HG03378 (cell line): Measurements from ENCODE around the gene NTN1.

Experiments used
- ATAC-seq: cut with Tn5 transposase; IDR thresholded peaks from one replicate; pipeline ENCODE4 v1.9.1; 2021; ENCODE audit warnings: mild to moderate bottlenecking, moderate library complexity; ENCODE audit not compliant: unreplicated experiment

Gene NTN1

DNA sequence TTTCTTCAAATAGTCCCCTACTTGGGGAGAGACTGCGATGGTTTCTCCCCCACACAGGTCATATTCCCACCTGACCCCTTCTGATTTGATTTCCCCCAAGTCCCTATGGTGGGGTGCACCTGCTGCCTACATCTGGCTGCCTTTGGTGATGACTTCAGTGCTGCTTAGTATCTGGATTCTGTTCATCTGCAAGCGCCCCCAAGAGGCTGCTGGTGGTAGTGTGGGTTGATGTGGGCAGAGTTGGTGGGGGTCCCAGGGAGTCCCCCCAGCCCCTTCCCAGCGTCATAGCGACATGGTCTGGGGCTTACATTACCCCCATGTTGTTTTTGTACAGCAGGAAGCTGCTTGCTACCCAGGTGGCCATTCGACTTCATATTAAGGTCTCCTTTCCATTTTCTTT is 99.2 kb downstream of the NTN1 start:
- ATAC-seq = no peak

DNA sequence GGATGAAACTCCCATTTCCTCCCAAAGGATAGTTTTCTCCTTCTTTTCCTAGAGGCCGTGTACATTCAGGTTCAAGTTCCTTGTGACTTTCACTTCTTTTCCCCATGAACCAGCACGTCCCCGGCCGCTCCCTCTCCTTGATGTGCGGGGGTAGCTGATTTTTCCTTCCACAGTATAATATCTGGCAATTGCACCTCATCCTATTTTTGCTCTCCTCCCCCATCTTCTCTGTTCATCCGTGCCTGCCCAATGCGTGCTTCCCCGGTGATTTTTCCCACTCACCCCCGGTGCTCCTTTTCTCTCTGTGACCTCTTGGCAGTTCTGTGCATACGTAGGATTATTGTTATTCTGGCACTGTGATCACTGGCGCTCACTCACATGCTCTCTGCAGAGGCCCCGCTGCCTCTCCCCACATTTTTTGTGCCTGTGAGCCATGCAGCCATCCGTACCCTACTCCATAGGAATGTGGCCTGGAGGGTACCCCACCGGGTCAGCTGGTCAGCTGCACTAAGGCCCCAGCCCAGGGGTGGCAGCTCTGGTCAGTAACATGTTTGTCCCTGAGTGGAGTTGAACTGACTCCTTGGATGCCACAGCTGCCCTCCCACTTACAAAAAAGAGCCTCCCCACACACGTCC is 100.0 kb downstream of the NTN1 start:
- no peak for ATAC-seq

DNA sequence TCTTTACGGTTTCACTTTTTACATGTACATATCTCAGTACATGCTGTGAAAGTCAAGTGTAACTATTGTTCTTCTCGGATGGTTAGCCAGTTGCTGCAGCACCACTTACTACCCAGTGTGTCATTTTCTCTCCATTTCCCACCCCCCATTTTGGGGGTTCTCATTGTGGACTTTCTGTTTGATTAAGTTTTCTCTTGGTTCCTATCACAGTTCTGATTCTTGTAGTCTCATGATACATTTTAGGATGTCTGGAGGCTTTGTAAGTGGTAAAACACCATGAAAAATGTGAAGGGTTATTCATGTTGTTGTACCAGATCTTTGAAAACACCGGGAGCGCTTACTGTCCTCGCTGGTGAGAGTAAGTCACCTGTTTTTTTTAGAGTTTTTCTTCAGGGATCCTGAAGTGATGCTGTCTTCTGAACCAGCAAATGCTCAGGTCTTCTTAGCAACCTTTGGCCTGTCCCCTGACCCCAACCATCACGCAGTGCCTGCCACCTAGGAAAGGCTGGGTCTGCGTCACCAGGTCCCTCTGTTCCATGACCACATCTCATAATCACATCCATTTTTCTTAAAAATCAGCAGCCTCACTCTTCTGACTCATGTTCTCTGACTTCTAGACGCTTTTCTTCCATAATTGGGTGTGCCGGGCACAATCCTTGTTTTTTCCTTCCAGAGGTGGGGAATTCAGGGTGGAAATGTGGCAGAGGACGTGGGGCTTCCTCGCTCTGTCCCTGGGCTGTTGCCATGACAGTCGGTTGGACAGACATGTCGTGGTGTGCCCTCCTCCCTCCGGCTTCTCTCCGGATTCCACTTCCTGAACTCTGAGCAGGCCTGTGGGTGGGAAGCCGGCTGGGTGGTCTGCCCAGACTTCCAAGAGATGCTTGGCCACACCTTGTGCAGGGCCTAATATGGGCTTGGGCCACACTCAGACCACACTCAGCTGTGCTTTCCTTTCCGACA is 102.6 kb downstream of the NTN1 start:
- ATAC-seq = no peak

DNA sequence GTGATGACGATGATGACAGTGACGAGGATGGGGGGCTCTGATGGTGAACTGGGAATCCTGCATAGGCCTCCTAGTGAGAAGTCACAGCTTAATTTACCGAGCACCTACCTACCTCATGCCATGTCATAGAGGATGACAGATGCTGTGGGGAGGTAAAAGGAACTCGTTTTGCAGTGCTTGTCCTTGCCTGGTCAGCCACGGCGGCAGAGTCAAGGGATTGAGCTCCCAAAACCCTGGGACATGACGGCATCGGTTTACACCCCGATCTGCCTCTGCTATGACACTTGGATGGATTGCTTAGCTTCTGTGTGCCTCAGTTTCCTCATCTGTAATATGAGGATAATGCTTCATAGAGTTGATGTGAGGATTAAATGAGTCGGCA is 103.2 kb downstream of the NTN1 start:
- ATAC-seq = no peak

DNA sequence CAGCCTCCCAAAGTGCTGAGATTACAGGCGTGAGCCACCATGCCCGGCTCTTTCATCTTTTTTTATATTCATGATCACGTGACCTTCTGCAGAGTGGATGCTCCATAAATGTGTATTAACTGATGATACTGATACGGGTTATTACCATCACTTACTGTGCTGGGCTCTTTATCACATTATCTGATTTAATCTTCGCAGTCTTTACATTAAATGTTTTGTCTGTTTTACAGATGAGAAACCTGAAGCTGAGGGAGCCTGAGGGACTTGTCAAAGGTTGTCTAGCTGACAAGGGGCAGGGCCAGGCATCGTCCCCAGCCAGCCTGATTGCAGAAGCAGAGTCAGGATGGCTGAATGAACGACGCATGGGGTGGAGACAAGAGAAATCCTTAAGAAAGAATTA is 104.4 kb downstream of the NTN1 start:
- ATAC-seq = no peak

DNA sequence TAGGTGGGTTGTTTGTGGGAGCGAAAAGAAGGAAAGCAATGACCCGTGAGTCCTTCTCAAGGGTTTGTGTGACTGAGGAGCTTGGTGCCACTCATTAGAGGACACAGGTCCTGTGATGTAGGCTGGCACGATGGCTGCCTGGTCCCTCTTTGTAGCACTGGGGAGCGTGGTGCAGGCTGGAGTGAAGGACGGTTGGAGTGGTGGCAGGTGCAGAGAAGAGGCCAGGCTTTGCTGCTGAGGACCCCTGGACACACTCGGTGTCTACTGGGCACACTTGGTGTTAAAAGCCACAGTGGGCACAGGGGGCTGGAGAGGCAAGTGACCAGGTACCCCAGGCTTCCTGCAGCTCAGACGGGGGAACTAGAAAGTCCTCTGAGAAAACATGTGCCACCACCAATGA is 106.0 kb downstream of the NTN1 start:
- ATAC-seq = no peak

DNA sequence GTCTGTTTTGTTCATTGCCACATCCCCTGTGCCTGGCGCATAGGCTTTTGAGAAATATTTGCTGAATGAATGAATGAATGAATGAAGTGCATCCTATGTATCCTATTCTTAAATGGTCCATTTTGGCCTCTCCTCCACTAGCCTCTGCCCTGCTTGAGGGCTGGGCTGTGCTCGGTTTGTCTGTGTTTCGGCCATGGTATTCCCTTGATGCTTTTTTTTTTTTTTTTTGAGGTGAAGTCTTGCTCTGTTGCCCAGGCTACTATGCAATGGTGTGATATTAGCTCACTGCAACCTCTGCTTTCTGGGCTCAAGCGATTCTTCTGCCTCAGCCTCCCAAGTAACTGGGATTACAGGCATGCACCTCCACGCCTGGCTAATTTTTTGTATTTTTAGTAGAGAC is 110.1 kb downstream of the NTN1 start:
- no peak for ATAC-seq

DNA sequence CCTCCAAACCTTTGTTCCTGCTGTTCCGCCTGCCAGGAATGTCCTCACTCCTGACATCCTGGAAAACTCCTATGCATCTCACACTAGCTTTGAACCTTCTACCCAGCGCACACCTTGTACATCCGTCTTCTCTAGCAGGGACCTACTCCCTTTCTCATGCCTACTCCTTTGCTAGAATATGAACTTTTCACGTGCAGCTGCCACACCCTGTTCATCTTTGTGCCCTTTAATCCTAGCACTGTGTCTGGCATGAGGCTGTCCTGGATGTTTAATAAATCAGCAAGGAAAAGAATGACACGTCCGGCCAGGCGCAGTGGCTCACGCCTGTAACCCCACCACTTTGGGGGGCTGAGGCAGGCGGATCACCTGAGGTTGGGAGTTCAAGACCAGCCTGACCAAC is 111.0 kb downstream of the NTN1 start:
- no peak for ATAC-seq

DNA sequence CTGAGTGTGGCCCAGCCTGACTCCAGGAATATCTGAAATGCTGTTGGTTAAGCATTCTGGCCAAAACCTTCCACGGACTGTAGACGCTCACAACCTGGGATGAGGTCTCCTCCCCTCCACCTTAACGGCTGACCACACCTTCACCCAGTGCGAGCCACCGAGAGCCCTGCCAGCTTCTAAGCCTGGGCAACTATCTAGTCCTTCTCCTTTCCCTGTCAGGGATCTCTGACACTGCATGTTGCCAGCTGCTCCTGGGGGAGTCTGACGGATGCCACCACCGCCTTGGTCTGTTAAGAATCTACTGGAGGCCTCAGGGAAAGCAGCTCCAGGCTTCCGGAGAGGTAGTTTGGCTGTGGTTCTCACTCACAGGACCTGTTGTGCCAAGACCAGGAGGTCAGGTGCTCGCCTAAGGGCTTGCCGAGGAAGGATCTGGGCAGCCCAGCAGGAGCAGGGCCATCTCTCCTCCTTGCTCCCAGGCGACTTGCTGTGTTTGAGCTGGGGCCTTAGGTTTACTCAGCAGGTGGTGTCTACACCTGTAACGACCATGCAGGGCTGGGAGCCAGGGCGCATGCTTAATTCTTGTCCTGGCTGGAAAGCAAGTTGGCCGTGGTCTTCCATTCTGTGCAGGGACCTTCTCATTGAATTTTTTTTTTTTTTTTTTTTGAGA is 111.8 kb downstream of the NTN1 start:
- no peak for ATAC-seq

DNA sequence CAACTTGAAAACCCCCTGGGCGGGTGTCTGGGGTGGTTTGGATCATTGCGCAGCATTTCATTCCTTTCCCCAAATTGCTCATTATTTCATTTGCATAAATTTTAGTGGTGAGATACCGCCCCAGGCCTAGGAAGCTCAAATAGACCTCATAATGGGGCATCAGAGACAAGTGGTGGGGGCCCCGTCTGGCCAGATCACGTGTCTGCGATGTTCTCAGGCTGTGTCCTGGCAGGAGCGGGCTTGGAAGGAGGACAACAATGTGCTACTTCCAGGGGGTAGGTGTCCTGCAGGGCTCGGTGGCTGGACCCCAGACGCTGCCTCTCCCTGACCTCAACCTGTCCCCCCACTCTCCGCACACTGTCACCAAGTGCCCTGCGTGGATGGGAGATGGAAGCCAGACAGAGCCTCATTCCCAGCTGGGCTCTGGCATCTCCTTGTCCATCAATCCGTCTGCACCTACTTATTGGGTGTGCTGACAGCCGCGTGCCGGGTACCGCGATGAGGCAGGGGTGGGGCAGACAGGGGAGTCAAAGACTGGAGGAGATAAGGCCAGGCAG is 116.9 kb downstream of the NTN1 start:
- no peak for ATAC-seq

DNA sequence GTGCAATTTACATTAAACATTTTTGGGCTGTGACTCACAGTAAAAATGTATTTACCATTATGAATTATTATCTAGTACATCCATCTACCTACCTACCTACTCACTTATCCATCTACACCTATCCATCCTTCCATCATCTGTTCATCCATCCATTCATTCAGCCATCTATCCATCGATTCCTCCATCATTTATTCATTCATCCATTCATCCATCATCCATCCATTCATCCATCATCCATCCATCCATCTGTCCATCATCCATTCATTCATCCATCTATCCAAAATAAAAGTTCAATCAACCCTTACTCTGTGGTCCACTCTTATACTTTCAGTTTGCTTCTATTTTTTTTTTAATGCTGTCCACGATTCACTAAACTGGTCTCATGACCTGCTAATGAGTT is 118.4 kb downstream of the NTN1 start:
- no peak for ATAC-seq

DNA sequence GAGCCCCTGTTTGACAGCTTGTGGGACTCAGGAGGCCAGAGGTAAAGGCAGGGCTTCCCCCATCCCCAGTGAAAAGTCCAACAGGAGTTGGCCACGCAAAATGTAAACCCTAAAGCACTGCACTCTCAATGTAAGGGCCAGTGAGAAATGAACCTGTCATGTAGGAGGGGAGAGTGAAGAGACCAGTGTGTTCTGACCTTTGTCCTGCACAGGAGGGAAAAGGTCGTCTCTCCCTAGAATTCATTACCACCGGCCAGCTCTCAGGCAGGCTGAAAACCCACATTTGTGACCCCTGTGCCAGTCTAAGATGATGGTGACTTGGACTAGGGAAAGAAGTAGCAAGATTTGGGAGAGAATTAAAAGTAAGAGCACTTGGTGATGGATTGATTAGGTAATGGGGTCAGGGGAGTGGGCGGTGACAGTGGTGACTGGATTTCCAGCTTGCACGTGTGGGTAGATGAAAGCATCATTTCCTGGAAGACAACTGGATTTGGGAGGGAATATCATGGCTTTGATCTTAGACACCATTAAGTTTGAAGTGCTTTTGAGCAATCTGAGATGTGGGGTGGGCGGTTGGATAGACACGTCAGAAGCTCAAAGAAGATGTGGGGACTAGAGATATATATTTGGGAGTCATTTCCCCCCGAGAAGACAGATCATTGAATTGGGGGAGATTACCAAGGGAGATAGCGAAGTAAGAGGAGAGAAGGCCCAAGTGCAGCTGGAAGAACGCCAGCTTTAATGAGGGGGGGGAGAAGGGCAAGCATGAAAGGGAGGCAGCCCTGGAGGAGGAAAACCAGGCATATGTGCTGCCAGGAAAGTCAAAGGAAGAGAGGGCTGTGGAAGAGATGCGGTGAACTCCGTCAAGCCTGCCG is 119.5 kb downstream of the NTN1 start:
- ATAC-seq = no peak

DNA sequence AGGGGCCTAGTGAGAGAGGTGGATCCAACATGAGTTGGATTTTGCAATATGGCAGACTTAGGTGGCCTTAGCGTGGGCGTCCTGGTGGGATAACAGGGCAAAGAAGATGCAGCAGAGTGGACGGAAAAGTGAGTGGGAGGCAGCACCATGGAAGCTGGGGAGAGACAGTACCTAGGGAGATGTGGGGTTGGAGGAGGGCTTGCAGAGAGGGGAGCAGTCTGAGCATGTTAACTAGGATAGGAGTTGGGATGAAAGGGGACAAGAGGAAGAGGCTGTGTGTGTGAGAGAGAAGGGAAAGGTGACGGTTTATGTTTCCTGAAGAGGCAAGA is 120.1 kb downstream of the NTN1 start:
- ATAC-seq = no peak

DNA sequence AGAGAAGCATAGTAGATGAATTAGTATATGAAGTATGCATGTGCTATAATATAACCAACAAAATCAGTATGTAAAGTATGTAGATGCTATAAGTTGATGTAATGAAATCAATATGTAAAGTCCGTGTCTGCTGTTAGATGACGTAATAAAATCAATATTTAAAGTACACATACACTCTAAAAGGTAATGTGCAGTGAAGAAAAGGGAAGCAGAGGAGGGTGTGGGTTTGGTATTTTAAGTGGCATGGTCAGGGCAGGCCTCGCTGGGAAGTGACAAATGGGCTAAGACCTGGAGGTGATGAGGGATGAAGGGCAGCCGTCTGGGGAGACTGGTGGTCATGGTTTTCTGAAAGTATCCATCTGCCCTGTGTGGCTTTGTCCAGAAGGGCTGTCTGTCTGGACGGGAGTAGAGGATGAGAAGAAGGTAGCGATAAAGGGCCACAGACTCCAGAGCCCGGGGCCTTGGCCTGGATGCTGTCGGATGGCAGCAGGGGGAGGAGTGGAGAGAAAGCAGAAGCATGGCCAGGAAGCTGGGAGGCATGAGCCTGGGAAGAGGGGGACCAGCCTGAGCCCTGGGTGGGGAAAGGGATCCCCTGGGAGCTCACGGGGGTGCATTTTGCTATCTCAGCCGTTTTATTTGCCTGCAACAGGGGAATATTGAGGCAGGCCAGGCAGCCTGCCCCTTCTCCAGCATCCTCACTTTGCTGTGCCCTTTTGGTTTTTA is 121.6 kb downstream of the NTN1 start:
- ATAC-seq = no peak

DNA sequence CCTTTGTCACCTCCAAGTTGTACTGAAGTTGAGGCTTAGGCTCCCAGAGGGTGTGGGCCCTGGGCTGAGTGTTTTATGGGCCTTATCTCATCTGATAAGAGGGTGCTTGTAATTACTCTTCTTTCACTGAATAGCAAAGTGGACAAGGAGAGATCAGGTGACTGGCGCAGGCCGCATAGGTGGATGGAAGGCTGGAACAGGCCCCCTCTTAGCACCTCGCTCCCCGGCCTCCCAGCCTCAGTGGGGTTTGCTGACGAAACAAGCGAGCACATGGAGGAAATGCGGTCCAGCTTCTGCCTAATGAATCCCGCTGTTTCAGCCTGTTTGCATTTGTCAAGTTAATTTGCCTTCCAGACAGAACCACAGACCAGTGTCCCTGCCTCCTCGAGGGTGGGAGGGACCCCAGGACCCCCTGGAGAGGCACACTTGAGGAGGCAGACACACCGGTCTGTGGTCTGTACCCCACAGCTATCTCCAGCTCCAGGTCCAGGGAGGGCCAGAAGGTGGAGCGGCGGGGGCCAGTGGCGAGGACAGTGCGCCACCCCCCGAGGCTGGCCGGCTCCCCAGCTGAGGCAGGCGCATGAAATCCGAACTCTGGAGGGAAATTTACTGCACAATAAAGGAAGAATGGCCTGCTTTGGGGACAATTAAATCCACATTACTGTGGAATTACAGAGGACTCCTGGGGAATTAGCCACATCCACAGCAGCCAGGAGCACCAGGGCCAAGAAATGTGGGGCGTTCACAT is 123.4 kb downstream of the NTN1 start:
- ATAC-seq = no peak

DNA sequence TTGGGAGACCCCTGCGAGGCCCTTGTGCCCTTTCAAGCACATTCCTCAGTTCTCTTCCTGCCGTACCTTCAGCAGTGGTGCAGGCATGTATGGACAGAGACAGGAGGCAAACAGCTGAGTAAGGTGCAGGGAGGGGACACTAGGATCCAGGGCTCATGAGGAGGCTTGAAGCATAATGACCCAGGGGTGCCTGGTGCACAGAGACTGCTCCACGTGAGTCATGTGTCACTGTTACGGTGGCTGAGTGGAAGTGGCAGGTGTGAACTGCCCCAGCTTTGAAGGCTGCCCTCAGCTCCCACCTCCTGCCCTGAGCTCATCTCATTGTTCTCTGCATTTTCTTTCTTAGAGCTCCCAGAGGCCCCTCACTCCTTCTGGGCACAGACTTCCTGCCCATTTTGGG is 124.8 kb downstream of the NTN1 start:
- no peak for ATAC-seq

DNA sequence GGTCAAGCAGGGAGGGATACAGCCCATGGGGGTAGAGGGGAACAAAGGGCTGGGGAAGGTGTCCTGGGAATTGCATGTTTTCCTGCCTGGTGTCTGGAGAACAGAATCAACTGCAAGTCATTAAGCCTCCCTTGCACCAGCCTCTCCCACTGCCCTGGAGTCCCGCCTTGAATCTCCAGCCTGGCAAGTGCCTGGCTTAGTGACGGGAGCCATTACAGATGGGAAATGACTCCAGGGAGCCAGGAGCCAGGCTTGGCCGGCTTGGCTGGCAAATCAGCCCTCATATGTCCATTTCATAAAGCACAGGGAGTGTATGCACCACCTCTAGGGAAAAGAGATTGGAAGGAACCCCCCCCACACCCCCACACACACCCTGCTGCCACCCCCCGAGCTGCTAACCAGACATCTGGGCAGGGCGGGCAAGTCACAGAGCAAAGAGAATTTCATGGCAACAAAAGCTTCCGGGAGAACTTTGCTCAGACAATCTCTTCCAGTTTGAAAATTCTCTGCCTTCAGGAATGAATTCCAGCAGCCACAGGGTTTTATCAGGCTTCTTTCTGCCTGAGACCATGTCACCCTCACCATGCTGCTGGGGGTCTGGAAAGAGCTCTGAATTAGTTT is 127.7 kb downstream of the NTN1 start:
- ATAC-seq = no peak

DNA sequence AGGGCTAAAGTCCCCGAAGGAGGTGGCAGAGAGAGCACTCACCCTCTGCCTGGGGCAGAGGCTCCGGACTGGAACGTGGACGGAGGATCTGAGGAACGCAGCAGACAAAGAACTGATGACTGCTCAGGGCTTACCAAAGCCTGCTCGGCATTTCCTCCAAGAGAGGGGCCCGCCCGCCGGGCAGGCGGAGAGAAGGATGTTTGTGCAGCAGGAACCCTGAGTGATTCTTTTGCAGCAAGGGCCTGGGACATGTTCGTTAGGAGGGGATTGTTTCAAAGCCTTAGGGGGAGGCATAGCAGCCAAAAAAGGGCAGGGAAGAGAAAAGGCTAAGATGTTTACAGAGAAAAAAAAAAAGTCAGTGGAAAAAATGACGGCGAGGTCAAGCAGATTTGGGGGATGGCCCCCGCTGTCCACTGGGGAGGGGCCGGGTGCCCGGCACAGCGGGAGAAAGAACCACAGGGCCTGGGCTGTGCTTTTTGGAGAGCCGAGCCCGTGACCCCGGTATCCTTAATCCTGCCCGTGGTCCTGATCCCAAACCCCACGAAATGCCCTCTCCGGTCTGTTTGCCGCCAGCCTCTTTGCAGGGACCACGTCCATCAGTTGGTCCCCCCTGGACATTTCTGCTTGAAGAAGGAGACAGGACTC is 129.3 kb downstream of the NTN1 start:
- ATAC-seq = no peak

DNA sequence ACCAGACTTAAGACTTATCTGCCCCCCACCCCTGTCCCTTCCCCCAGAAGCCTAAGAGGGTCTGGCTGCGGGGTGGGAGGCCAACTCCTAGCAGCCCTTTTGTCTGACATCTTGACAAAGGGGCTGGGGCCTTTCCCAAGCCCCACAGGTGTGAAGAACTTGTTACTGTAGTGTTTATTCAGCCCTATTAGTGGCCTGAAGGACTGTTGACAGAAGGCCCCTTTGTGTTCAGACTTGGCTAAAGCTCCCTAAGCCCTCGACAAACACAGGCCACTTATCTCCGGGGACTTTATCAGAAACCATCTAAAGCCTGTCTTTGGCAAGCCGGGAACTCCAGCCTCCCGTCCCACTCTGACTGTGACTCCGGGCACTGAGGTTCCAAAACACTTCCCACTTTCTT is 129.8 kb downstream of the NTN1 start:
- no peak for ATAC-seq
